ENCODE data around the gene FRS3.
"Not testable (repeated sequence)": the region's sequence is repeated elsewhere in the genome, so short reads cannot be mapped to it uniquely, and the experiment has no call there.

Gene FRS3

DNA sequence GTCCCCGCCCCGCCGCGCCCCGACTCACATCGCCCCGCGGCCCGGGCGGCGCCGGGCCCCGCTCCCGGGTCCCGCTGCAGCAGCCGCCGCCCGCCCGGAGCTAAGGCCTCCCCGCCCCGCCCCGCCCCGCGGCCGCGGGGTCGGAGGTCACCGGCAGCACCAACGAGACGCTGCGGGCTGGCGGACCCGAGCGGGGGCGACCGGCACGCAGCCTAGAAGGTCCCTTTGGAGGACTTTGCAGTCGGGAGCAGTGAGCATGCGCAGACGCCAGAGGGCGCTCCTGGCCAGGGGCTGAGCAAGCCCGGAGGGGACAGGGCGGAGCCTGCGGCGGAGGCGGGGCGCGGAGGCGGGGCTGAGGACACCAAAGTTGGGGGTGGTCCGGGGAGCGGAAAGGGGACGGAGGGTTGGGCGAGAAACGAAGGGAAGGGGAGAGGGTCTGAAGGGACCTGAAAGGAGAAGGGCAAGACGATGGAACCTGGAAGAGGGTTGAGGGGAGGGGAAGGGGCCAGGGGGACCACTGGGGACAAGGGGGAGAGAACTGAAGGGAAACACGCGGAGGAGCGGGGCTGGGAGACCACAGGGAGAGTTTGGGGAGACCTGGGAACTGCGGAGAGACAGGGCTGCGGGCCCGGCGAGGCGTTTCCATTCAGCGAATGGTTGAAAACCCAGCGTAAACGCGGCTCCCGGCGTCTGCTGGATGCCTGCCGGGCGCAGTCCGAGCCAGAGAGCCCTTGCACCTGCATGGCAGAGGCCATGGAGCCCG lies at the start of gene FRS3:
FRS3 (minus strand) TSS at position 113 of the 763 bp plus-strand sequence. CDS start 2,913 bp downstream, outside the sequence.
- DNase-seq: peak; percentile 95

- DNase-seq: no peak
These were observed 46.8 kb upstream of the FRS3 start for GRCh38 chr6:41826343-41827022.

GRCh38 chr6:41824571-41825569 lies 45.2 kb upstream of the FRS3 start:
- DNase-seq: no peak

- DNase-seq: no peak
These were observed 43.5 kb upstream of the FRS3 start for GRCh38 chr6:41823178-41823577.

DNA sequence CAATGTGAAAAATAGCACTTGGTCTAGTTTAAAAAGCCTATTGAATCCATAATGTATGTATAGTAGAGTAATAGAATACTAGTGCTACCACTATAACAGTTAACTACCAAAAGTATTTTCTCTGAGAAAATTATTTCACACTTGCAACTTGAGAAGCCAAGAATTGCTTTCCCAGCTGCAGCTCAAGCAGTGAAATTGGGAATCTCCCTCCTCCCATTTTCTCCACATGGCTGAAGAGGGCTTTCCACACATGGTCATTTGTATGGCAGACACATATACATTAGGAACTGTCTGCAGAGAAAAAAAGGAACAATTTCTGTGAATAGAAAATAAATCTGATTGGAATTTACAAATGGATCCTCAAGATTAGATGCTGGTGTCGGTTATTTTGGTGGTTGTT lies 42.3 kb upstream of the FRS3 start:
- no peak for DNase-seq

DNA sequence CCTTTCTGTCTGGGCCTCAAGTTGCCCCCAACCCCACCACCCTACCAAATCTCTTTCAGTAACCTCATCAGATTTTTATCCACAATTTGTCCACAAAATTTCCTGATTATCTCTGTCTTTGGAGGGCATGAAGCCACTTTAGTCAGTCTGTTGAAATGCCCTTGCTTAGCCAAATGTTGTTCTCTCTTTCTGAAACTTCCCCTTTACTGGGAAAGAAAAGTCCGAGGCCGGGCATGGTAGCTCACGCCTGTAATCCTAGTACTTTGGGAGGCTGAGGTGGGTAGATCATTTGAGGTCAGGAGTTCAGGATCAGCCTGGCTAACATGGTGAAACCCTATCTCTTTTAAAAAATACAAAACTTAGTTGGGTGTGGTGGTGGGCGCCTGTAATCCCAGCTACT lies 41.6 kb upstream of the FRS3 start:
- DNase-seq: no peak

DNA sequence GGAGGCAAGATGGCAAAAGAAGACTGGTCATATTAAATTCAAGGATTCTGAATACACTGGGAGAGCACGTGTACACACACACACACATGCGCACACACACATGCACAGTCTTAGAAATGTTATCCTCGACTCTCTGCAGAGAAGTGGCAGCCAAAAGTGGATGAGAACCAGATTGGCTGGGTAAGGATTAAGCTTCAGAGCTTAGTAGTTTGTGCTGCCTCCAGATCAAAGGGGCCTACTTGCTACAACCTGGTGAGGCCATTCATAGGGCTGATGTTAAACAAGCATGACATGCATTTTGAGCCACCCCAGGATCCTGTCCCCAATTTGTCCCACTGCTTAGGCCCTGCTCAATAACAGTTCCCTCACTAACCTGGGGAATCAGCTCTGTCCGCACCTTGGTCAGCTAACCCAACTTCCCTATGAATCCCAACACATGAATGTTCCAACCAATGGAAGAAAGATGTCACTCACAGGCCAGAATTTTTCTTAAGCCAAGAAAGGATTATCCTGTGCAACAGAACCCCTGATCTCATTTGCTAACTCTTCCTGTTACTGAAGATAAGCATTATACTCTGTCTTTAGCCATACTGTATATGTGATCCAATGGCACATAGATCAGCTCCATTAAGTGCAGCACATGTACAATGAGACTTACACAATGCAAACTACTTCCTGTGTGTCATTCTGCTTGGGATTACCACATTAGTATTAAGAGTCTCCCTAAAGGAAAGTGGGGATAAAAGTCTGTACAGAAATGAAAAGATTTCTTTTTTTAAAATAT lies 38.8 kb upstream of the FRS3 start:
- DNase-seq: no peak

DNA sequence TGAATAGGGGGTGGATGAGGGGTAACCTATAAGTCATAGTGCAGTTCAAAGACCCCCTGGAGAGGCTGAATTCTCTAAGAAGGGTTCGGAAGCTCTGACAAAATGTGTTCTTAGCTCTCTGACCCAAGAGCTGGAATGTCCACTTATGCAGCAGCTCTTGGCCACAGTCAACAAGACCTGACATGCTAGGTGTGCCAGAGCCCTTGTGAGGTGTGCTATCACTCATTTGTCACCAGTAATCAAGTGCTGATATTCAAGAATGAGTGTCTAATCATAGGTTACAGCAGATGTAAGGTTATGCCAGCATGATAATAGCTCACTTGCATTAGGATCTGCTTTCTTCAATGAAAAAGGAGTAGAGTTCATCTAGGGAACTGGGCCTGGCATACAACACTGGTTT lies 35.9 kb upstream of the FRS3 start:
- no peak for DNase-seq

- no peak for DNase-seq
These were observed 34.9 kb upstream of the FRS3 start for GRCh38 chr6:41814629-41815028.

GRCh38 chr6:41813956-41814355 lies 34.3 kb upstream of the FRS3 start:
- no peak for DNase-seq

GRCh38 chr6:41813469-41813868 lies 33.8 kb upstream of the FRS3 start:
- DNase-seq: no peak

GRCh38 chr6:41811946-41812345 lies 32.2 kb upstream of the FRS3 start:
- DNase-seq: not testable (repeated sequence)

- no peak for DNase-seq
These were observed 31.4 kb upstream of the FRS3 start for GRCh38 chr6:41811095-41811494.

DNA sequence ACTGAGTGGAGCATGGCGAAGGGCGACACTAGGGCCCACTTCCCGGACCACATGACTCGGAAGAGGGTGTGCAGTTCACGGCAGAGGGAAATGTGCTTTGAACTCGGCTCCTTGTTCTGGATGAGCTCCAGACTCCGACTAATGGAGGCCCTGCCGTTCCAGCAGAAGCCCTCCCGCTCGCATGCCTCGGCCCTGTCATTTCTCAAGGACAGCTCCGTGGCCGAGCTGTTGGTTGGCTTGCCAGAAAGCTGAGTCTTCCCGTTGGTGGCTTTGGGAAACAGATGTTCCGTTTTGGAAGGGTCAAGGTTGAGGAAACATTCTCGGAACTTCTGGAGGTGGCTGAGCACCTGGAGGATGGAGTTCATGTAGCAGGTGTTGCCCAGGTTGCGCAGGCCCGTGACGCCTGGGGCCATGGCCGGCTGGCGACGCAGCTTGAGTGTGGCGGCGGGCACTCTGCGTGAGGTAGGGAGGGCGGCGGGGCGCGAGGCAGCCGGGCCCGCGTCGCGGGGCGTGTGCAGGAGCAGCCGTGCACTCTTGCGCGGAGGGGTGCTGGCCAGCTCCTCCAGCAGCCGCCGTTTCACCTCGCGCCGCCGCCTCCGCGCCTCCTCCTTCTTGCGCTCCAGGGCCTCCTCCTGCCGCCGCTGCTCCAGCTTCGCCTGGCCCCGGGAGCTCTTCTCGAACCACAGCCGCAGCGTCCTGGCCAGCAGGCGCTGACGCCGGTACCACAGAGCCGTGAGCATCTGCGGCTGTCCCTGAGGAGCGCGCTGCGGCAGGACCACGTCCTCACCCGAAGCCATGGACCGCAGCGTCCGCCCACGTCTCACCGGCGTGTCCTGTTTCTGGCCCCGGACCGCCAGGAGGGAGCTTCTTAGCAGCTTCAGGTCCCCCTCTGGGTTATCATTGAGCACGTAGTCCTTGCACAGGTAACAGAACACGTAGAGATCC lies 26.4 kb upstream of the FRS3 start:
- DNase-seq: no peak

- DNase-seq: no peak
These were observed 21.7 kb upstream of the FRS3 start for GRCh38 chr6:41801380-41801779.

DNA sequence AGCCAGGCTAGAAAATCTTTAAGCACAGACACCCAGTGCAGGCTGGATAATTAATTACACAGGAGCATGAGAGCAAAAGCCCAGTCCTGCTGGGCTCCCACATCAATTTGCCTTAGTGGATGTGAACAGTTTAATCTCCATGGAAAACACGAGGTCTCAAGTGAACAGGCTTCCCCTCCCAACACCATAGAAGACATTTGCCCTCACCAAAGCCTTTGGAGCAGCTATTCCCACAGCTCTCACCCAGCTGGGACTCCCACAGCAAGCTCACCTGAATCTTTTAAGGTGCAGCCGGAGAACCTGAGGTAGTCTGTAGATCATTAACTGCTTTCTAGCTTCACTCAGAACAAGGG lies 19.8 kb upstream of the FRS3 start:
- DNase-seq: no peak

DNA sequence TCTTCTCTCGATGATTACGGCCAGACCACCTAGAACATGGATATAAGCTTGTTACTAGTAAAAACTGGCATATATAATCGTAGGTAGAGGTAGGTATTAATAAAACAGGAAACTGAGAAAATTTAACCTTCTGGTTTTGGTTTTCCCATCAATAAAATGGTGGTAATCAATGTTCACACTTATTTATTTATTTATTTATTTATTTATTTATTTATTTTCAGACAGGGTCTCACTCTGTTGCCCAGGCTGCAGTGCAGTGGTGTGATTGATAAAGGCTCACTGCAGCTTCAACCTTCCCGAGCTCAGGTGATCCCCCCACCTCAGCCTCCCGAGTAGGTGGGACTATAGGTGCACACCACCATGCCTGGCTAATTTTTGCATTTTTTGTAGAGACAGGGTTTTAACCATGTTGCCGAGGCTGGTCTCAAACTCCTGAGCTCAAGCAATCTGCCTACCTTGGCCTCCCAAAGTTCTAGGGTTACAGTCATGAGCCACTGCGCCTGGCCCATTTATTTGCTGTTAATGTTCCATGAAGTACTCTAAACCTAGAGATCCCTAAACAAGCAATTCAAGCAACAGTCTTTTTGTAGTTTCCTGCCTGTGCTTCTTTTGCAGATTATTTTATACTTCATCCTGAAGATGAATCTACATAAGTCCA lies 19.3 kb upstream of the FRS3 start:
- DNase-seq: no peak

DNA sequence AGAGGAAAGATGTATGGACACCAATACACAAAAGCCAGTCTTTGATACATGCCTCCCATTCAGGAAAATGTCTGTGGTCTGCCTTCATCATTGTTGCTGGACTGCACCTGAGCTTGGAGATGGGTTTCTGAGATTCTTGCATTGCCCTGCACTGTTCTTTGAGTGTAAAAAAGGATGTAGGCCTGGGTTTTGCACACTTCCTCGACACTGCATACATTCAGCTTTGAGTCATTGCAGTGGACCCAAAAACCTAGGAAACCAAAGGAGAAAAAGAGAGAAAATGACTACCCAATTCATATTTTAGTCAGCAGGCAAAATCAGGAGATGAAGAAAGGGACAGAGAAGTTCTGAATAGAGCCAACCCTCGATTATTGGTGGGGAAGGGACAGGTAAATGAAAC lies 16.8 kb upstream of the FRS3 start:
- DNase-seq: no peak

DNA sequence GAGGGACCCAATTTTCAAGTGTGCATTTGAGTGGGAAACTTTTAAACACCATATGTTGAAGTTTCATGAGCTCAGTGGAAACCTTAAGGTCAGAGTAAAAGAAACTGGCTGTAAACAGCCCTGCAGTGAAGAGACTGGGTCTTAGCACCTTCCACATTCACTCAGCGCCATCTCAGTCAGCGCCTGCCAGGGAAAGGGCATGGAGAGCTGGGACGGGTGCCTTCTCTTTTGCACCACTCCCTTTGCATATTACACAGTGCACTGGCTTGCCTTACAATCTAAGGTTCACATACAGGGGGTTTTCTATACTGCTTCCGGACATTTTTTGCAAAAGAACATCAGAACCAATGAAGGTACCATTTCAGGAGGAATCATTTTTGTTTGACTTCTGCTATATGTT lies 12.3 kb upstream of the FRS3 start:
- DNase-seq: no peak

DNA sequence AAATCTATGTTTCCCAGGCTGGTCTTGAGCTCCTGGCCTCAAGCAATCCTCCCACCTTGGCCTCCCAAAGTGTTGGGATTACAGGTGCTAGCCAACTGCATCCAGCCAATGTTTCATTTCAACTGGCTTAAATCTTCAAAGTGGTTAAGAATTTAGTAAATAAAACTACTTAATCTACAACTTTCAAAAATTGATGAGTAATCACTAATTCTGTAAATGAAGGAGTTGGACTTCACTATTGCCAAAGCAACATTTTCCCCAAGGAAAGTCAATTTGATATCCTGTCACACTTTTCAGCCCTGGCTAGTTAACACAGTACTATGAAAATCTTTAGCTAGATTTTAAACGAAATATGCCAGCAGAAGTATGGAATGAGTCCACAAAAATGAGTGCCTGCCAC lies 11.6 kb upstream of the FRS3 start:
- DNase-seq: no peak

- no peak for DNase-seq
These were observed 10.3 kb upstream of the FRS3 start for GRCh38 chr6:41790045-41790444.

Measured in NCI-H1105 (cell line).